ENCODE results near the gene USP37. TPM values are rescaled to one million over a fixed set of nuclear protein-coding genes. Genes with fewer than 3 reads are reported as not detected.

USP37 gene
- total and polyA plus RNA-seq, 9 donors = 4.2 to 56.8 (median 17.6) TPM

GRCh38 chr2:218577482-218578220, 9.5 kb upstream of the USP37 start:
- no peaks in the 10 kb centered on the region for H3K4me1 ChIP-seq (ENCODE audit: insufficient read depth)
- H3K27ac ChIP-seq = no peak overlapping the region
- 94 to 96% (median 95%) methylated on average over 3 of the region's 3 CpGs for WGBS, 3 donors
- TF ChIP-seq CTCF (IDR thresholded peaks at IDR 0.05) (no peak), EP300 (IDR thresholded peaks at IDR 0.05) (no peak), POLR2A (IDR thresholded peaks at IDR 0.05) (no peak)
- intact Hi-C loops (cut with DNase I) = no loop called here
- no peaks in the 10 kb centered on the region for H3K36me3 ChIP-seq
- no peak overlapping the region for H3K4me3 ChIP-seq
- no peak for DNase-seq
- no peaks in the 10 kb centered on the region for H3K9me3 ChIP-seq
- no peaks in the 10 kb centered on the region for H3K27me3 ChIP-seq

DNA sequence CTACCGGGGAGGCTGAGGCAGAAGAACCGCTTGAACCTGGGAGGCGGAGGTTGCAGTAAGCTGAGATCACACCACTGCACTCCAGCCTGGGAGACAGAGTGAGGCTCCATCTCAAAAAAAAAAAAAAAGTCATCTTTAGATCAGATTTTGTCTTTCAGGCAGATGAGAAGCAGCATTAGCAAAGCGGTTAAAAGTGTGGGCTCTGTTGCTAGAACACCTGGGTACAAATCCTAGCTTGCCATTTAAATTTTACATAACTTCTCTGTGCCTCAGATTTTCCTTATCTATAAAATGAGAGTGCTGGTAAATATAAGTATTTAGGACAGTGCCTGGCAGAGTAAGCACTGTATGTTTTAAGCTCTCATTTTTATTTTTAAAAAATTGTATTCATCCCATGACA, 8.7 kb upstream of the USP37 start:
- WGBS, 3 donors = 95 to 98% (median 96%) methylated on average over 4 of the region's 4 CpGs
- Histone ChIP-seq H3K4me3 (no peak overlapping the region), H3K27me3 (no peaks in the 10 kb centered on the region), H3K9me3 (no peaks in the 10 kb centered on the region), H3K27ac (no peak overlapping the region), H3K36me3 (no peaks in the 10 kb centered on the region), H3K4me1 (ENCODE audit: insufficient read depth) (no peaks in the 10 kb centered on the region)
- DNase-seq = no peak
- TF ChIP-seq EP300 (IDR thresholded peaks at IDR 0.05) = no peak
- no peak for TF ChIP-seq POLR2A (IDR thresholded peaks at IDR 0.05)
- TF ChIP-seq CTCF (IDR thresholded peaks at IDR 0.05) = no peak
- intact Hi-C loops (cut with DNase I) = no loop called here

- Histone ChIP-seq H3K4me1 (ENCODE audit: insufficient read depth) (peaks cover 7% of the 10 kb centered on the region), H3K27me3 (no peaks in the 10 kb centered on the region), H3K36me3 (no peaks in the 10 kb centered on the region), H3K27ac (no peak overlapping the region), H3K9me3 (no peaks in the 10 kb centered on the region), H3K4me3 (no peak overlapping the region)
- no peak for DNase-seq
- 12 to 18% (median 13%) methylated on average over 6 of the region's 6 CpGs for WGBS, 3 donors
- intact Hi-C loops (cut with DNase I) = no loop called here
- TF ChIP-seq EP300 (IDR thresholded peaks at IDR 0.05) (no peak), CTCF (IDR thresholded peaks at IDR 0.05) (no peak), POLR2A (IDR thresholded peaks at IDR 0.05) (no peak)
Measured at GRCh38 chr2:218570850-218571249, 2.7 kb upstream of the USP37 start.

GRCh38 chr2:218569661-218570500, 1.7 kb upstream of the USP37 start:
- Histone ChIP-seq H3K4me3 (peak overlapping the region; percentile 69), H3K36me3 (no peaks in the 10 kb centered on the region), H3K27me3 (no peaks in the 10 kb centered on the region), H3K27ac (peak overlapping the region; percentile 88 to 91), H3K4me1 (ENCODE audit: insufficient read depth) (peaks cover 7% of the 10 kb centered on the region), H3K9me3 (no peaks in the 10 kb centered on the region)
- no peak for DNase-seq
- intact Hi-C loops (cut with DNase I) = loop anchor here in 1 of 4 donors (2.0 kb wide), 1 partner anchor 163 kb away; no protein-coding TSS in a partner anchor
- 5 to 7% (median 7%) methylated on average over 10 of the region's 10 CpGs for WGBS, 3 donors
- TF ChIP-seq CTCF (IDR thresholded peaks at IDR 0.05) (no peak), POLR2A (IDR thresholded peaks at IDR 0.05) (no peak), EP300 (IDR thresholded peaks at IDR 0.05) (no peak)

All from ovary (tissue), 9 donors.